HuH-7 (cell line): ENCODE results near the gene PLVAP.
"Not testable (repeated sequence)": the region's sequence is repeated elsewhere in the genome, so short reads cannot be mapped to it uniquely, and the experiment has no call there.

Source experiments
- DNase-seq: peaks from one replicate; pipeline ENCODE4 v3.0.0; 2011; ENCODE audit warnings: low spot score

The PLVAP gene

GRCh38 chr19:17398902-17399527 is 21.9 kb upstream of the PLVAP start:
- no peak for DNase-seq

GRCh38 chr19:17394891-17395415 is 17.8 kb upstream of the PLVAP start:
- DNase-seq = no peak

GRCh38 chr19:17393914-17394313 is 16.8 kb upstream of the PLVAP start, which contains the start of gene CCDC194:
CCDC194 (minus strand) TSS chr19:17394196; CDS start chr19:17394158, 38 bp downstream.
- DNase-seq = no peak

DNA sequence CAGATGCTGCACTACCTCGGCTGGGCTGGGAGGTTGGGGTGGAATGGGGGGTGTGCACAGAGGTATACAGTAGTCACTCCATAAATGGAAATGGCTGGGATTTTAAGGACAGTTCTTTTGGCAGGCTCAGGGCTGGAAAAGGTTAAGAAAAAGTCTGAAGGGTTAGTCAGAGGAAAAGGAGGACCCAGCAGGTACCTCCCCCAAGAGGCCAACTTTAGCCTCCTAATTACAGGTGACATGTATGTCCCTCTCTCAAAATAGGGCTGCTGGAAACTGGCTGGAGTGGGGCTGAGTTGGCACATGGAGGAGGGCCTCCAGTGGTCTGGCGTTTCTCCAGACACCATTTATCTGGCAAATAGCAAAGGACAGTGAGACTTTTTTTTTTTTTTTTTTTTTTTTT is 15.9 kb upstream of the PLVAP start:
- DNase-seq = no peak

DNA sequence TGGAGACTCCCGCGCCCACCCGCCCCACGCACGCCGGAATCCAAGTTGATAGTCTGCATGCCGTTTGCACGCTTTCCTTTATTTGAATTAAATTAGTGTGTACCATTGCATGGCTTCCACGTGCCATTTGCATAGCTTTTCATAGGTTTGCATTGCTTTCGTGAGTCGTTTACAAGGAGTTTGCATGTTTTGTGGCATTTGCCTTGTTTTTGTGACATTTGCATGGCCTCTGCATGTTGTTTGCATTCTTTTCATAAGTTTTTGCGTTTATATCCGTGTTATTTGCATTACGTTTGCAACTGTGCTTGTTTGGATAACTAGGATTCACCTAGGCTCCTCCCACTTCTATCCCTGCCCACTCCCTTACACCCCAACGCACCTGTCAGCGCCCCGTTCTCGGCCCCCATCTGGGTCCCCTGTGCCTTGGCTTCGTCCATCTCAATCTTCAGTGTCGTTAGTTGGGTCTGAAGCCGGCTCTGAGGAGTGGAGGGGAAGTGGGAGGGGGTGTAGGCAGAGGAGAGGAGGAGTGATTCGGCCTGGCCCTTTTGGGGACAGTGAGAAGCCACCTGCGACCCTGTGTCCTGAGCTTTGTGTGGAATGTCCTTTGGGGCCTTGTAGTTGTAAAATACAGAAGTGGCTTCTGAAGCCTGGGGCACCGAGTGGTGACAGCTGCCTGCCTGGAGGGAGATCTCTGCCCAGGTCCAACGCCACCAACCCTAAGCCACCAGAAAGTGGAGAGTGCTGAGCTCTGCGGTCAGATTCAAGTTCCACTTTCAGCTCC is 14.4 kb upstream of the PLVAP start:
- peak; percentile 59 for DNase-seq

- DNase-seq = peak; percentile 95
Measured at GRCh38 chr19:17390665-17391370, 13.7 kb upstream of the PLVAP start.

DNA sequence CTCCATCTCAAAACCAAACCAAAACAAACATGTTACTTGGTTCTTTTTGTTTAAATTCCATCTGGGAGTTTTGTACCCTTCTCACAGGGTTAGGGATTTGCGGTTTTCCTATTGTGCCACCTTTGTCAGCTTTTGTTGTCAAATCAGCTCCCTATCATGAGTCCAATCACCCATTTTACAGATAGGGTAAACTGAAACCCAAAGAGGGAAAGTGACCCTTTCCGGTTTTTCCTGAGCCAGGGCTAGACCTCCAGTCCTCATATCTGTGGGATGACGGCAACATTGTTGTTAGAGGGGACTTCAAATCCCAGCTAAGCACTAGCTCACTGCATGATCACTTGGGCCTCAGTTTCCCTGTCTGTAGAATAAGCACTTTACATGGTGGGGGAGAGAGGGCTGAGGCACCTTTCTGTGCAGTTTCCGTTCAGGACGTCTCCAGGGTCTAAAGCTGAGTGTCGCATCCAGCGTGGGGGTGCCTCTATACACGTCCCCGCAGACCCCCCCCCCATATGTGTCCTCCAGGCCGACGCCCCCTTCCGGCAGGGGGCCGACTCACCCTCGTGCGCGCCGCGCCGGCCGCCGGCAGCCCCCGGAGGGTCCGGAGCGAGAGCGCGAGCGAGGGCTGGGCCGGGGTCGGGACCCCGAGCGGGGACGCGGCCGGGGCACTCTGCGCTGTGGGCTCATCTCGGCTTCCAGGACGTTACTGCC is 13.0 kb upstream of the PLVAP start:
- DNase-seq = no peak

GRCh38 chr19:17389288-17389687 is 12.1 kb upstream of the PLVAP start:
- no peak for DNase-seq

- DNase-seq = peak; percentile 72
Measured at GRCh38 chr19:17385878-17386611, 8.9 kb upstream of the PLVAP start.

DNA sequence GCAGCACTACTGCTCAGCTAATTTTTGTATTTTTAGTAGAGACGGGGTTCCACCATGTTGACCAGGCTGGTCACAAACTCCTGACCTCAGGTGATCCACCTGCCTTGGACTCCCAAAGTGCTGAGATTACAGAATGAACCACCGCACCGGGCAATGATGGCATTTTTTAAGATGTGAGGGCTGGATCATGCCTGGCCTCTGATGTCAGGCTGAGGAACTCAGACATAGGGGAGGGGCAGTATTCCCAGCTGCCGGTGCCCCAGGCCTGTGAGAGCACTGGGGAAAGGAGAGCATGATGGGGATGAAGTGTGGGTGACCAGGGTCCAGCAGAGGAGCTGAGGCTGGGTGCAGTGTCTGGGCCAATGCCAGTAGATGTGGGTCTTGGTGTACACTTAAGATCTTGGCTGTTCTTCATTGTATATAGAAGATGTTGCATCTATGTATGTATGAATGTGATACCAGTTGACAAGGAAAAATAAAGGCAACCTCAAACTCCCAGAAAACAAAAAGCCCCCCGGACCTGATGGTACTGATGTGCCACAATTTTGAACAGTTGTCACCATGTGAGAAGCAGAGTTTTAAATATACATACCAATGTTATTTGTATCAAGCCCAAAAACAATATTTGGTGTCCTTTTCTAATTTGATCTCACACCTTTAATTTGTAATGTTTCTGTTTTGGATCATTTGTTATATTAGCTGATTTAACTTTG is 3.4 kb upstream of the PLVAP start:
- DNase-seq = no peak

DNA sequence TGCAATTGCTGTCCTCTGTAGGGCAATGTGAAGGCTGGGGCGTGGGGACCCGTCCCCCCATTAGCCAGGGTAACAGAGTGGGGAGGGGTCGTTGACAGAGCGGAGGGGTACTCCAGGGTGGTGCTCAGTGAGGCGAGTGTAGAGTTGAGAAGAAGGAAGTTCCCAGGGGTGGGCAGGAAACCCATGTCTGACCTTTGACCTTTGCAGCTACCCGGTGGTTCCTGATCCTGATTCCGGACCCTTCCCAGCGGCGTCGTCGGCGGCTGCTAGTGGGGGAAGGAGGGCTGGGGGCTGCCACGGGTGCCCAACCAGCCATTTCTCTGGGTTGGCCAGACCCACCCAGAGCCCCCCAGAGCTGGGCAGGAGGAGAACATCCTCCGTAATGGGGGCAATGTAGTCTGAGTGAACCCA is 2.1 kb upstream of the PLVAP start:
- no peak for DNase-seq

GRCh38 chr19:17378271-17378670 is 1.1 kb upstream of the PLVAP start:
- no peak for DNase-seq

DNA sequence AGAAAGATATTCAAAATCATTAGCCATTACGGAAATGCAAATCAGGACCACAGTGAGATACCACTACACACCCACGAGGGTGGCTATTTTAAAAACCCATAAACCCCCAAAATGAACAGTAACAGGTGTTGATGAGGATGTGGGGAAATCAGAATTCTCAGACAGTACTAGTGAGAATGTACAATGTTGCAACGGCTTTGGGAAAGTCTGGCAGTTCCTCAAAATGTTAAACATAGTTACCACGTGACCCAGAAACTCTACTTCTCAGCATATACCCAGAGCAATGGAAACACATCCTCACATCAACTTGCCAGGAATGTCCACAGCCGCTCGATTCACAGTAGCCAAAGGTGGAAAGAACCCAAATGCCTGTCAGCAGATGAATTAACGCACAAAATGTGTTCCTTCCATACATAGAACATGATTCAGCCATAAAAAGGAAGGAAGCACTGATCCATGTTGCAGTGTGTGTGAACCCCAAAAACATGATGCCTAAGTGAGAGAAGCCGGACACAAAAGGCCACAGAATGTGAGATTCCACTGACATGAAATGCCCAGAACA is 7.0 kb downstream of the PLVAP start:
- DNase-seq = no peak

GRCh38 chr19:17365361-17365760 is 11.8 kb downstream of the PLVAP start:
- no peak for DNase-seq

DNA sequence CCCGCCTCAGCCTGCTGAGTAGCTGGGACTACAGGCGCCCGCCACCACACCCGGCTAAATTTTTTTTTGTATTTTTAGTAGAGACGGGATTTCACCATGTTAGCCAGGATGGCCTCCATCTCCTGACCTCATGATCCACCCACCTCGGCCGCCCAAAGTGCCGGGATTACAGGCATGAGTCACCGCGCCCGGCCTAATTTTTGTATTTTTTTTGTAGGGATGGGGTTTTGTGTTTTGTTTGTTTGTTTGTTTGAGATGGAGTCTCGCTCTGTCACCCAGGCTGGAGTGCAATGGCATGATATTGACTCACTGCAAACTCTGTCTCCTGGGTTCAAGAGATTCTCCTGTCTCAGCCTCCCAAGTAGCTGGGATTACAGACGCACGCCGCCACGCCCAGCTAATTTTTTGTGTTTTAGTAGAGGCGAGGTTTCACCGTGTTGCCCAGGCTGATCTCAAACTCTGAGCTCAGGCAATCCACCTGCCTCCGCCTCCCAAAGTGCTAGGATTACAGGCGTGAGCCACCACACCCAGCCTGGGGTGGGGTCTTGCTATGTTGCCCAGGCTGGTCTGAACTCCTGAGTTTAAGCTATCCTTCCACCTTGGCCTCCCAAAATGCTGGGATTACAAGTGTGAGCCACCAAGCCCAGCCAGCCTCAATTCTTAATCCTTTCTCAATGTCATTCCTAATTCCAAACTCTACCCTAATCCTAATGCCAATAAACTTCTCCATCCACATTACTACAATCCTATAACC is 13.1 kb downstream of the PLVAP start:
- not testable (repeated sequence) for DNase-seq

DNA sequence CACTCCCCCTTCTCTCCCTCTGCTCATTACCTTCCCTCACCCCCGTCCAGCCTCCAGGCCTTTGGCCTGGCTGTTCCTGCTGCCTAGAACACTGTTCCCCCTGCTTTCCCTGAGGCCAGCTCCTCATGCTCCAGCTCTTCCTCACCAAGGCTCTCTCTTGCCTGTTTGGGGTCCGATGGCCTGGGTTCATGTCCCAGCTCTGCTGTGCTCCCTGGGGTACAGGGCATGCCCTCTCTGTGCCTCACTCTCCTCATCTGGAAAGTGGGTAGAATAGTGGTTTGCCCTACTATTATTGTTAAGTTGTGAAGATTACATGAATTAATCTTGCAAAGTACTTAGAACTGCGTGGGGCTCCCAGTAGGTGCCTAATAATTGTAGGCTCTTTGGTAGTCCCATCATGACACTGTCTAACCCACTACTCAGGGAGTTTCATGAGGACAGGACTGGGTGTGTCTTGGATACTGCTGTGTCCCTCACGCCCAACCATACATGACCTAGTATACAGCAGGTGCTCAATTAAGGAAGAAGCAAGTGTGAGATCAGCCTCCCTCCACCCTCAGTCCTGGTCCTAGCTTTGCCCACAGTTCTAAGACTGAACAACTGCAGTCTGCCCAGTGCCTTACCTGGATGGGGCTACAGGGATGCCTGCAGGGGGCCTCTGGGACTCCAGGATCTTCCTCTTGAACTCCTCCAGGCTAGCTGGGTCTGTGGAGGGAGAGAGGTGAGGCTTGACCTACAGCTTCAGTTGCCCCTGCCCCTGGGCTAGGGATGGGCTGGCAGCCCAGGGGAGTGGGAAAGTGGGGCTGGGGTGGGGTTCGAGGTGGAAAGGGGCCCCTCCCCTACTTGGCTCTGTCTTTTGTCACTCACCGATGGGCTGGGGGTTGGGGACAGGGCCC is 17.0 kb downstream of the PLVAP start:
- DNase-seq = no peak

GRCh38 chr19:17358395-17358794 is 18.7 kb downstream of the PLVAP start:
- no peak for DNase-seq

- DNase-seq = no peak
Measured at GRCh38 chr19:17357724-17358123, 19.4 kb downstream of the PLVAP start.
